ENCODE measurements around the gene IVD. TPM values are rescaled to one million over a fixed set of nuclear protein-coding genes. Genes with fewer than 3 reads are reported as not detected.

Gene IVD
- total and polyA plus RNA-seq, 2 of the 8 experiments (the other 6 are each of a cell fraction or from before 2014, with no cell fraction given): 55.2 to 78.8 TPM

GRCh38 chr15:40435710-40436089, 30.1 kb downstream of the IVD start:
- Histone ChIP-seq H3K56ac (replicated peaks; ENCODE audit: insufficient read length, low read depth, low read length) (peak overlapping the region; percentile 10), H2BK15ac (ENCODE audit: low read length) (0 out of 2 replicates have a peak overlapping the region, but pooled peaks have one; percentile 92), H3K4ac (replicated peaks; ENCODE audit: insufficient read length, low read depth, low read length) (peak overlapping the region; percentile 19), H3K4me3 (ENCODE audit: extremely low read depth in 1 of 4, insufficient read depth in 2 of 4, low read depth in 3 of 4, low read length in 4 of 4) (peak overlapping the region; percentile 59 to 97 (median 74)), H4K8ac (ENCODE audit: extremely low read depth, insufficient read depth, low read length) (no peak overlapping the region; the same call in 1 of the 2 replicates), H2BK120ac (replicated peaks; ENCODE audit: low read depth, low read length) (no peak overlapping the region), H3K36me3 (ENCODE audit: control insufficient read depth in 2 of 4, insufficient read depth in 4 of 4, low read length in 3 of 4) (no peaks in the 10 kb centered on the region), H2BK5ac (ENCODE audit: low read depth, low read length) (peak overlapping the region; percentile 69; the same call in 1 of the 2 replicates), H2BK12ac (ENCODE audit: low read depth, low read length) (no peak overlapping the region; the same call in 1 of the 2 replicates), H3K27me3 (replicated peaks in 1 of 4; ENCODE audit: control insufficient read depth in 3 of 4, extremely low read depth in 1 of 4, insufficient read depth in 3 of 4, low read length in 3 of 4) (peaks cover 0 to 31% (median 18%) of the 10 kb centered on the region in 4 experiments; a peak in 5 of 7 replicates), H2AFZ (ENCODE audit: low read length) (no peak overlapping the region), H3K23ac (ENCODE audit: insufficient read length) (no peak overlapping the region), H3K18ac (ENCODE audit: extremely low read depth, low read length) (peak overlapping the region; percentile 99; the same call in 1 of the 2 replicates), H4K5ac (ENCODE audit: insufficient read length, low read depth, low read length) (peak overlapping the region; percentile 51), H4K20me1 (replicated peaks in 1 of 2; ENCODE audit: control insufficient read depth in 1 of 2, insufficient read depth in 2 of 2, low read length in 2 of 2) (peaks cover 0 to 2% of the 10 kb centered on the region in 2 experiments), H3K79me1 (ENCODE audit: low read depth, low read length) (no peaks in the 10 kb centered on the region), H4K91ac (replicated peaks; ENCODE audit: insufficient read length, low read length) (peak overlapping the region; percentile 58), H3K9ac (replicated peaks in 1 of 4; ENCODE audit: extremely low read depth in 1 of 4, low read depth in 3 of 4, low read length in 3 of 4) (no peak overlapping the region; a peak in 1 of 7 replicates), H2BK20ac (ENCODE audit: low read length) (0 out of 2 replicates have a peak overlapping the region, but pooled peaks have one; percentile 72), H3K79me2 (ENCODE audit: control insufficient read depth in 1 of 2, insufficient read depth in 2 of 2, low read length in 2 of 2) (peaks cover 0 to 16% of the 10 kb centered on the region in 2 experiments; a peak in 1 of 4 replicates), H3K23me2 (ENCODE audit: low read depth, low read length) (peaks cover 26% of the 10 kb centered on the region), H3K4me1 (replicated peaks in 1 of 4; ENCODE audit: control insufficient read depth in 3 of 4, insufficient read depth in 4 of 4, low read length in 3 of 4) (peaks cover 5 to 36% (median 28%) of the 10 kb centered on the region in 4 experiments), H2AK5ac (ENCODE audit: low read depth, low read length) (no peak overlapping the region), H3K4me2 (ENCODE audit: insufficient read depth in 1 of 2, low read depth in 2 of 2, low read length in 2 of 2) (peak overlapping the region; percentile 98 to 100), H3K9me3 (ENCODE audit: insufficient read depth in 2 of 2, low read depth in 1 of 2, low read length in 1 of 2) (no peaks in the 10 kb centered on the region), H3K27ac (ENCODE audit: low read depth, low read length) (no peak overlapping the region), H3K14ac (ENCODE audit: insufficient read length) (no peak overlapping the region)
- FAIRE-seq (no peak), DNase-seq (ENCODE audit: low read depth in 1 of 2, low spot score in 2 of 2) (no peak)
- ChIA-PET POLR2A (ENCODE audit: partially characterized antibody) (interaction anchor here (0.8 to 3.6 kb wide), 10 partner anchors 10 to 134 kb away, joined by 3 to 23 read pairs (median 3); partner anchors contain the start of genes CHST14, KNSTRN and RPUSD2), CTCF (ENCODE audit: partially characterized antibody) (interaction anchor here (0.6 to 1.7 kb wide), 9 partner anchors 11 to 131 kb away, joined by 3 to 7 read pairs (median 4); partner anchors contain the start of gene CCDC9B)
- 13% methylated on average over 15 of the region's 15 CpGs; no CpG with 5 or more reads in 1 of the 2 experiments for WGBS, 2 experiments (ENCODE audit: extremely low coverage in 1 of 2, insufficient coverage in 1 of 2, insufficient read length in 1 of 2, insufficient replicate concordance in 2 of 2, low coverage in 1 of 2, low lambda C conversion rate in 2 of 2, missing lambda C conversion rate in 1 of 2)
- TF ChIP-seq EP300 (IDR thresholded peaks at IDR 0.05; ENCODE audit: borderline replicate concordance in 1 of 2, low read depth in 2 of 2, low read length in 2 of 2): no peak
- TF ChIP-seq, protein P1, sequence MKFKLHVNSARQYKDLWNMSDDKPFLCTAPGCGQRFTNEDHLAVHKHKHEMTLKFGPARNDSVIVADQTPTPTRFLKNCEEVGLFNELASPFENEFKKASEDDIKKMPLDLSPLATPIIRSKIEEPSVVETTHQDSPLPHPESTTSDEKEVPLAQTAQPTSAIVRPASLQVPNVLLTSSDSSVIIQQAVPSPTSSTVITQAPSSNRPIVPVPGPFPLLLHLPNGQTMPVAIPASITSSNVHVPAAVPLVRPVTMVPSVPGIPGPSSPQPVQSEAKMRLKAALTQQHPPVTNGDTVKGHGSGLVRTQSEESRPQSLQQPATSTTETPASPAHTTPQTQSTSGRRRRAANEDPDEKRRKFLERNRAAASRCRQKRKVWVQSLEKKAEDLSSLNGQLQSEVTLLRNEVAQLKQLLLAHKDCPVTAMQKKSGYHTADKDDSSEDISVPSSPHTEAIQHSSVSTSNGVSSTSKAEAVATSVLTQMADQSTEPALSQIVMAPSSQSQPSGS (IDR thresholded peaks at IDR 0.05; ENCODE audit: low read length): no peak
- no peak for TF ChIP-seq CHD2 (IDR thresholded peaks at IDR 0.05; ENCODE audit: low read length)
- TF ChIP-seq EGR1 (IDR thresholded peaks at IDR 0.05; ENCODE audit: borderline replicate concordance, low read depth, low read length): no peak
- TF ChIP-seq, protein P2, sequence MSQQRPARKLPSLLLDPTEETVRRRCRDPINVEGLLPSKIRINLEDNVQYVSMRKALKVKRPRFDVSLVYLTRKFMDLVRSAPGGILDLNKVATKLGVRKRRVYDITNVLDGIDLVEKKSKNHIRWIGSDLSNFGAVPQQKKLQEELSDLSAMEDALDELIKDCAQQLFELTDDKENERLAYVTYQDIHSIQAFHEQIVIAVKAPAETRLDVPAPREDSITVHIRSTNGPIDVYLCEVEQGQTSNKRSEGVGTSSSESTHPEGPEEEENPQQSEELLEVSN (IDR thresholded peaks at IDR 0.05): 0 out of 2 replicates have a peak, but pooled peaks have one; percentile 2
- TF ChIP-seq GABPA (IDR thresholded peaks at IDR 0.05; ENCODE audit: borderline replicate concordance, insufficient read depth, low read length): no peak
- TF ChIP-seq MAX (IDR thresholded peaks at IDR 0.05): no peak; the same call in 1 of the 2 replicates
- 0 out of 2 replicates have a peak, but pooled peaks have one; percentile 35 for TF ChIP-seq YY1 (IDR thresholded peaks at IDR 0.05; ENCODE audit: low read depth, low read length)
- TF ChIP-seq KDM4A (IDR thresholded peaks at IDR 0.05; ENCODE audit: low read depth, low read length, severe bottlenecking): peak; percentile 20
